GM21737 (cell line): ENCODE results near the gene IL31.
"Not testable (repeated sequence)": the region's sequence is repeated elsewhere in the genome, so short reads cannot be mapped to it uniquely, and the experiment has no call there.

ENCODE experiments used
- ATAC-seq: cut with Tn5 transposase; IDR thresholded peaks from one replicate; pipeline ENCODE4 v1.9.1; 2021; ENCODE audit warnings: mild to moderate bottlenecking, moderate library complexity; ENCODE audit not compliant: unreplicated experiment

Gene IL31

DNA sequence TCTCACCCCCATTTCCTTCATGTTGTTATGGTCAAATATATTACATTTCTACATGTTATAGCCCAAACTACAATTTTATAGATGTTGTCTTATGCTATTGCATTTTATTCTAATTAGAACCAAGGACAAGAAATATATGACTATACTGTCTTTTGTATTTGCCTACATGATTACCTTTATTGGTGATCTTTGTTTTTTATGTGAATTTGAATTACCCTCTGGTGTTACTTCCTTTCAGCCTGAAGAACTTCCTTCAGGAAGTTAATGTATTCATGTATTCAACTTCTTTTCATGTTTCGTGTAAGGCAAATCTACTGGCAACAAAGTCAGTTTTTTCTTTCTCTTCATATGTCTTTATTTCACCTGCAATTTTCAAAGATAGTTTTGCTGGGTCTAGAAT, 20.8 kb upstream of the IL31 start:
- no peak for ATAC-seq

DNA sequence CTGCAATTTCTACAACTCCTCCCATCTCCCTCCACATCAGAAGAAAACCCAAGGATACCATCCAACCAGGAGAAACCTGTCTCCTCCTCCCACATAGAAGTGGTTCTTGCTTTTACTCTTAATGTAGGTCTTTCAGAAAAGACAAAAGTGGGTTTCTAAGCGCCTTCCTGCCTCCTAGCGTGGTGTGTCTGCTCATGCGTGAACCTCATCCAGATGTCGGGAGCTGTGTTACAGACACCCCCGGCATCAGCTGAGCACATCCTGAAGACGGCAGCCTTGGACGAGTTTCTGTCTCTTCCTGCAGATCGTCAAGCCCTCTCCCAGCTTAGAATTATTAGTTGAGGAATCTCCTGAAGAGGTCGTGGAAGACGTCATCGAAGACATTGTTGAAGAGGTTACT, 18.4 kb upstream of the IL31 start:
- ATAC-seq: no peak

GRCh38 chr12:122190842-122191668, 17.0 kb upstream of the IL31 start:
- no peak for ATAC-seq

GRCh38 chr12:122189626-122190475, 15.8 kb upstream of the IL31 start:
- no peak for ATAC-seq

DNA sequence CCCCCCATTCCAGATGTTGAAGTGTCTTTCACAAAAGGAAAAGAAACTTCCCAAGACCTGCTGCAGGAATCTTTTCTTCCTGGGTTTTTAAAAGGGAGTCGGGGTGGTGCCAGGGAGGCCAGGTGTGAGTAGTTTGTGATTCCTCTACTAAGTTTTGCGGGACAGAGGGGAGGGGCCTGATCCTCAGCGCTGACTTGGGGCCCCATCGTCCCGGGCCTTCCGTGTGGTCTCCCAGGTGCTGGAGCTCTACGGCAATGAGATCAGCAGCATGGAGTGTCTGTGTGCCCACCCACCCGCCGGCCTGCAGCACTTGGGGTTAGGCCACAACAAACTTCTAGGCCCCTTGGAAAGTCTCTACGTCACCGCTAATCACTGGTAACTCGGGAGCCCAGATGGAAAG, 13.4 kb upstream of the IL31 start:
- no peak for ATAC-seq

DNA sequence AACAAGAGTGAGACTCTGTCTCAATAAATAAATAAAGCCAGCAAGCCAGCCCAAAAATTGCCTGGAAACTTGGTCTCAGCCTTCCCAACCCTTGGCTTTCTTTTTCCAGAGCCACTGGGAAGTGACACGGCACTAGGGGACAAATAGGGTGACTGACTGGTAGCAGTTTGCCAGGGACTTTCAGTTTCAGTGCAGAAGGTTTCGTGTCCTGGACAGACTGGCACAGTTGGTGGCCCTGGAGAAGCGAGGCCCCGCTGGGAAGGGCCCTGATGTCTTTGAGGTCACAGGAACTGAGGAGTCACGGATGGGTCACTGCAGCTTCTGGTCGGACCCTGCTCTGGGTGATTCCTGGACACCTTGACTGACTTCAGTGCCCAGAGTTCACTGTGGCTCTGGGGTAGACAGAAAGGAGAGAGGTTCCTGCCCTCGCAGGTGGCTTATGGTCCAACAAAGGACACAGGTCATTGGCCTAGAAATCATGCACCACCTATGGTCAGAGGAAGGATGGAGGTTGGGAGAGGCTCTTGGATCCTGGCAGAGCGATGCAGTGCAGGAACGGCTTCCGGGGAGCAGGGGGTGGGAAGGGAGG, 11.6 kb upstream of the IL31 start:
- no peak for ATAC-seq

DNA sequence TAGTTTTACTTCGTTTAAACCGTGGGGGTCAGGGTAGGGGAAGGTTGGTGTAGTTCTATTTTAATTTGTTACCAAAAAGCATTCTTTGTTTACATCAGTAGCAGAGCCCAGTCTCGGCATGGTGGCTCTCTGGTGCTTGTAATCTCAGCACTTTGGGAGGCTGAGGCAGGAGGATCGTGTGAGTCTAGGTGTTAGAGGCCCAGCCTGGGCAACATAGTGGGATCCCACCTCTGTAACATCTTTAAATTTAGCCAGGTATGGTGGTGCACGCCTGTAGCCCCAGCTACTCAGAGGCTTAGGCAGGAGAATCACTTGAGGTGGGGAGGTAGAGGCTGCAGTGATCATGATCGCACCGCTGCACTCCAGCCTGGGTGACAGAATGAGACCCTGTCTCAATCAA, 11.1 kb upstream of the IL31 start:
- no peak for ATAC-seq

GRCh38 chr12:122184517-122184916, 10.5 kb upstream of the IL31 start:
- ATAC-seq: no peak

- ATAC-seq: no peak
Measured at GRCh38 chr12:122183588-122183940, 9.5 kb upstream of the IL31 start.

DNA sequence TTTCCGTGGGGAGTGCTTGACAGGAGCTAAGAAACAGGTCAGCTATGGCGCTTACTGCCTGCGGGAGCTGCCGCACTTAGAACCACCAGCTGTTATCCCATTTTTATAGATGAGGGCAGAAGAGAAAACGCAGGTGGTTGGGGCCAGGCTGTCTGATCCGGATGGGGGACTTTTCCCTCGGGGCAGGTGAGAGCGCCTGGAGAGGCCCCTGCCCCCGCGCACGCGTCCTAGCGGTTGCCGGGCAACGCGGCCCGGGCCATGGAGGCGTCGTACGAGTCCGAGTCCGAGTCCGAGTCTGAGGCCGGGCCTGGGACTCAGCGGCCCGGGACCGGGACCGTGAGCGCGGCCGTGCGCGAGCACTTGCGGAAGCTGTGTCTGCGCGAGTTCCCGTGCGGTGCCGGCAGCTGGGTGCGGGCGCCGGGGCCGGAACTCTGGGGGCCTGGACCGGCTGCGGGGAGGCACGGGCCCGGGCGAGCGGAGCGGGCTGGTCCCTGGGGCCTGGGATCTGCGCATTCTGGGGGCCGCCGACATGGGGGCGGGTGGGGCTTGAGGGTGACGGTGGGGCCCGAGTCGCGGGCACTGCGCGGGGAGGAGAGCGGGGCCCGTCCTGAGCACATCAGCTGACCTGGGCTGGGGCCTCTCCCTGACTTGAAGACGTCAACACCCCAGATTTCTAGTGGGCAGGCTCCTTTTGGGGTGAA, 9.0 kb upstream of the IL31 start, which contains the start of gene LRRC43:
LRRC43 (plus strand) TSS at position 237 of the 701 bp plus-strand sequence; CDS start at position 259, 22 bp downstream.
- no peak for ATAC-seq

DNA sequence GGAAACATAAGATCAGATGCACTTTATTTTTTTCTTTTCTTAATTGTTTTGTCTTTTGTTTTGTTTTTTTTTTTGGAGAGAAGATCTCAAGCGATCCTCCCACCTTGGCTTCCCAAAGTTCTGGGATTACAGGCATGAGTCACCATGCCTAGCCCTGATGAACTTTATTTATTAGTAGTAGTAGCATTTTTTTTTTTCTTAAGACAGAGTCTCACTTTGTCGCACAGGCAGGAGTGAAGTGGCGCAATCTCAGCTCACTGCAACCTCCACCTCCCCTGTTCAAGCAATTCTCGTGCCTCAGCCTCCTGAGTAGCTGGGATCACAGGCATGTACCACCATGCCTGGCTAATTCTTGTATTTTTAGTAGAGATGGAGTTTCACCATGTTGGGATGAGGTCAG, 2.5 kb upstream of the IL31 start:
- not testable (repeated sequence) for ATAC-seq

GRCh38 chr12:122172262-122172939, 1.6 kb downstream of the IL31 start:
- no peak for ATAC-seq

DNA sequence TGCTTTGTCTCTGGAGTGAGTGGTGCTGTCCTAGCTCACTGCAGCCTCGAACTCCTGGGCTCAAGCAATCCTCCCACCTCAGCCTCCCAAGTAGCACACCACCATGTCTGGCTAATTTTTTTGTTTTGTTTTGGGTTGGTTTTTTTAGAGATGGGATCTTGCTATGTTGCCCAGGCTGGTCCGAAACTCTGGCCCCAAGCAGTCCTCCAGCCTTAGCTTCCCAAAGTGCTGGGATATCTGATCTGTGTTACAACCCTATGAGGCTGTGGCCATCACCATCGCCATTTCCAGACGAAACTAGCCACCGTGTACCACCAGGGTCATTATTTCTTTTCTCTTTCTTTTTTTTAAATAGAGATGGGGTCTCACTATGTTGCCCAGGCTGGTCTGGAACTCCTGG, 2.6 kb downstream of the IL31 start:
- no peak for ATAC-seq

GRCh38 chr12:122168492-122168891, 5.5 kb downstream of the IL31 start:
- ATAC-seq: no peak

GRCh38 chr12:122167356-122167925, 6.6 kb downstream of the IL31 start:
- ATAC-seq: no peak

DNA sequence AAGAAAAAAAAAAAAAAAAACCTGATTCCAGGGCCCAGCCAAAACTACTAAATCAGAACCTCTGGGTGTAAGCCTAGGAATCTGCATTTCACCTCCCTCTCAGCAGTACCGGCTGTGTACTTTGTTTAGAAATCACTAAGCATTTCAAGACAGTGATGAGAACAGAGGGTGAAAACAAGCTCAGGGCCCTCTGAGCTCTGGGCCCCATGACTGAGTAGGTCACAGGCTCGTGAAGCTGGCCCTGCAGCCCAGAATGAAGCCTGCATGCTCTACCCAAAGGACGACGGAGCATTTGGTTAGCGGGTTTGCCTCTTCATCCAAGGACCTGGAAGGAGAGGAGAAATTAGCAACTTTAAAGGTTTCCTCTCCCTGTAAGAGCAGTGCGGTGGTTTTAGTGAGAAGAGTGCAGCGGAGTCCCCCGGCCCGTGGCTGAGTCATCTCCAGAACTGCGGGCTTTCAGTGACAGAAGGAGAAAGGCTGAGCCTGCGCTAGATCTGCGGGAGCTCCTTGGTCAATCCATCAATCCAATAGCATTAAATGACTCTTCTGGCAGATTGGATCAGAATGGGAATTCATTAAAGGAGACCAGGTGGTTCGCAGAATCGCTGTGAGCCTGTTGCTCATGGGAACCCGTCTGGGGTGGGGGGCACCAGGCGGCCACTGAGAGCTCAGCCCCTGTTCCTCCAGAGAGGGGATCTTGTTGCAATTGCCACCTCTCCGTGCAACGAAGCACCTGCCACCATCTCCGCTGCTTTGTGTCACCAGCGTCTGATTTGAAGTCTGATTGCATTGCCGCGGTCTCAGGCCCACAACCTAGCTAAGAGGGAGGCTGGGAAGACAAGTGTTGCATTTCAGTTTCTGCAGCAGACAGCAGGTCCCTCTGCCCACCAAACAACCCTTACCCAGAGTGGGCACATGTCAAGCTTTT, 7.3 kb downstream of the IL31 start:
- no peak for ATAC-seq

DNA sequence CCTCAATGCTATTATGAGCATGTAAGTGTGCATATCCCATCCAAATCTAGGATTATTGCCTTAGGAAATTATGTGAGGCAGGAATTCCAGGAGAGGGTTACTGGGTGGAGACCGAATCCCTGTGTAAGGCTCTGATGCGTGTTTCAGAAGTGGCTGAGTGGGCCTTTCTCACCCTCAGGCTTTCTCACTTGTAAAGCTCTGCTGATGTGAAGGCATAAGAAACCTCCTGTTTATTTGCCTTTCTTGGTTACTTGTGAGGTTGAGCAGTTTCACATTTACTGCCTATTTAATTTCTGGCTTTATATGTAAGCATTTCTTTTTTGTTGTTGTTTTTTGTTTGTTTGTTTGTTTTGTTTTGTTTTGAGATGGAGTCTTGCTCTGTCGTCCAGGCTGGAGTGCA, 11.0 kb downstream of the IL31 start:
- no peak for ATAC-seq

GRCh38 chr12:122161682-122162081, 12.3 kb downstream of the IL31 start:
- ATAC-seq: no peak

- no peak for ATAC-seq
Measured at GRCh38 chr12:122160761-122161160, 13.3 kb downstream of the IL31 start.
